Activated CD4-positive, alpha-beta T cell treated with anti-CD3 and anti-CD28 coated beads for 1 hour (primary cell): ENCODE results near the gene RAB2B.
"Not testable (repeated sequence)": the region's sequence is repeated elsewhere in the genome, so short reads cannot be mapped to it uniquely, and the experiment has no call there.

Source experiments
- DNase-seq: peaks from one replicate; pipeline ENCODE4 v3.0.0-alpha.2; 2020

Gene RAB2B

GRCh38 chr14:21486640-21487087, 9.9 kb upstream of the RAB2B start:
- no peak for DNase-seq

- DNase-seq = peak; percentile 71
Measured at GRCh38 chr14:21476523-21476924, 235 bp downstream of the RAB2B start.

- no peak for DNase-seq
Measured at GRCh38 chr14:21475767-21476522, 814 bp downstream of the RAB2B start.

DNA sequence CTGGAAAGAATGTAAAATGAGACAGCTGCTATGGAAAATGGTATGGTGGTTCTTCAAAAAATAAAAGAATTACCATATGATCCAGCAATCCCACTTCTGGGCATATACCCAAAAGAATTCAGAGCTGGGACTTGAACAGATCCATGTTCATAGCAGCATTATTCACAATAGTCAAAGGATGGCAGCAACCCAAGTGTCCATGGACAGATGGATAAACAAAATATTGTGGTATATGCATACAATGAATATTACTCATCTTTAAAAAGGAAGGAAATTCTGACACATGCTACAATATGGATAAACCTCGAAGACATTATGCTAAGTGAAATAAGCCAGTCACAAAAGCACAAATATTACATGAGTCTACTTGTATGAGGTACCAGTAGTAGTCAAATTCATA, 9.1 kb downstream of the RAB2B start:
- DNase-seq = no peak

DNA sequence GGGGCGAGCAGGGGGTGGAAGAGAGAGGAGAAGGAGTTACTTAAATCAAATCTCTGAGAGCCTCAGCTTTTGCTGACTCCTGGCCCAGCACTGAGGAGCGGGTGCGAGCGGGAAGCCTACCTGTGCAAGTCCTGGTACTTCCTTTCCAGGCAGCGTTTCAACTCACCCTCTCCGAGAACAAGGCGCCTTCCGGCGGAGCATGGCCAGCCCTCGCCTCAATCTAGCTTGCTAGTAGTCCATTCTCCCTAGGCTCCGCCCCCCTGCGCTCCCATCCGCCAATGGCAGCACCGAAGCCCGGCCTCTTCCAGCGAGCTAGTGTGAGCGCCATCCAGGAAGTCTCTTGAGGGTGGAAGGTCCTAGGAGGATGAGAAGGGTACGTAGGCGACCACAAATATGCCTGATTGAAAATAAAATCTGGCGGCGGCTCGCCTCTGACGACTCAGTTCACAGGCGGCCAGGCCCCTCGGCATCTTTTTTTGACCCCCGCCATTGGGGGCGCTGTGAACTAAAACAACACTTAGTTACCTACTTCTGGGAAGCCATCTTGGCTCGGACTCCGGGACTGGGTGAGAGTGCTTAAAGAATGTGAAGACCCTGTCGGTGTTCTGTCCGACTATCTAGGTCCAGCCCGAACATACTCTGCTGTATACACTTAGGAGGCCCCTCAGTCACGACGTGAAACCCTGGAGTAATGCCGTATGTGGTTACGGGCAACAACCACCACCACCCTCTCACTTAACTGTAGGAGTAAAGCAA, 20.7 kb downstream of the RAB2B start, which contains the start of gene CHD8:
TSS of gene CHD8 (minus strand) at position 212 of the 756 bp plus-strand sequence. CDS start 24,480 bp downstream, outside the sequence.
- peak; percentile 99 for DNase-seq

- DNase-seq = no peak
Measured at GRCh38 chr14:21455592-21455911, 21.2 kb downstream of the RAB2B start.

- DNase-seq = no peak
Measured at GRCh38 chr14:21454843-21455544, 21.8 kb downstream of the RAB2B start.

DNA sequence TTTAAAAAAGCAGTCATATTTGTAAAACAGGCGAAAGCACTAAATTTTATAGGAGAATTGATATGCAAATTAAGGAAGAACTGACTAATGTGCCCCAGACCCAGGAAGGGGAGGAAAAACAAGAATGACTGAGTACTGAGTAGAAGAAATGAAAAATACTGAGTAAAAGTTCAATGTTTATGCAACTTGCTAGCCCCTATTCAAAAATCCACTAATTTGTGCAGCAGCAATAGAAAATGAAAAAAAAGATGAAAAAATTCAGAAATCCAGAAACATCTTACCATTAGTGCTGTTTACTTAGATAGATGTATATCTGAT, 26.9 kb downstream of the RAB2B start:
- DNase-seq = no peak

DNA sequence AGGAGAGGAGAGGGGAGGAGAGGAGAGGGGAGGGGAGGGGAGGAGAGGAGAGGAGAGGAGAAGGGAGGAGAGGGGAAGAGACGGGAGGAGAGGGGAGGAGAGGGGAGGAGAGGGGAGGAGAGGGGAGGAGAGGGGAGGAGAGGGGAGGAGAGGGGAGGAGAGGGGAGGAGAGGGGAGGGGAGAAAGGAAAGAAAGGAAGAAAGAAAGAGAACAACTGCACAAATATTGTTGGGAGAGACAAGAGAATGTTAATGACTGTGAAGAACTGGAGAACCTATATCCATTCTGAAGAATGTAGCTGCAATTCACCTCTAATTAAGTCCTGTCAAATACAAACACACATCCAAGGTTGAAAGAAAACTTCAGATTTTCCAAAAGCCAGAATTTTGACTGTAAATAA, 34.1 kb downstream of the RAB2B start:
- DNase-seq = not testable (repeated sequence)

- DNase-seq = no peak
Measured at GRCh38 chr14:21440859-21441258, 35.9 kb downstream of the RAB2B start.

DNA sequence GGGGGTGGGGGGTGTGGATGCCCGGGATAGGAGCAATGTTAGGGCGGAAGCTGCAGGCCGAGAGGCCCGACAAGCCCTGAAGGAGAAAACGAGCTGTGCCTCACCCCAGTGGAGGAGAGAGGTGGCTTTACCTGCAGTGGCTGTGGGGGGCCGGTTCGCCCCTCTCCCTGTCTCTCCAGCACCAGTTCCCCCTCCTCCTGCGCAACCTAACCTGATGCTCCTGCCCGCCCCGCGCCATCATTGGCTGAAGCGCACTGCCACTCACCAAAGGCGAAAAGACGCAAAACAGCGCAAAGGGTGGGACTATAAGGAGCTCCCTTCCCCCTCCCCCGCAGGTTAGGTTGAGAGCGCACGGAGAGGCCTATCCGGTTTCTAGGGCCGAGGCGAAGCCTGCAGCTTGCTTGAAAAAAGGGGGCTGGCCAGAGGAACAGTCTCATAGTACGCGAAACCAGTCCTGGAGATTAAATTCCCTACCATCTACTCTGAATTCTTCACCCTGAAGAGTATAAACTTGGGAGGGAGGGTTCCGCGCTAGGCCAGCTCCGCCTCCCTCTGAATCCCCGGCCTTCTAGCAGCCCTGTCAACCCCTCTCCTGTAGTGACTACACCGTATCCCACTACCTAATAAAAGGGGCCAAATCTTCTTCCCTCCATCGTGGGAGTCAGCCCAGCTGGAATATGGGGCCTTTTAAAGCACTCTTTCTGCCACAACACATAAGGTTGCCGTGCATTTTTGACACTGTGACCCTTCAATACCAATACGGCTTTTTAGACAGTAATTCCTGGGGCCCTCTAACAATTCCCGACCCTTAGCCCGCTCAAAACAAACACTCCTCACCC, 39.5 kb downstream of the RAB2B start:
- DNase-seq = peak; percentile 96

GRCh38 chr14:21436567-21437062, 40.1 kb downstream of the RAB2B start:
- DNase-seq = no peak

DNA sequence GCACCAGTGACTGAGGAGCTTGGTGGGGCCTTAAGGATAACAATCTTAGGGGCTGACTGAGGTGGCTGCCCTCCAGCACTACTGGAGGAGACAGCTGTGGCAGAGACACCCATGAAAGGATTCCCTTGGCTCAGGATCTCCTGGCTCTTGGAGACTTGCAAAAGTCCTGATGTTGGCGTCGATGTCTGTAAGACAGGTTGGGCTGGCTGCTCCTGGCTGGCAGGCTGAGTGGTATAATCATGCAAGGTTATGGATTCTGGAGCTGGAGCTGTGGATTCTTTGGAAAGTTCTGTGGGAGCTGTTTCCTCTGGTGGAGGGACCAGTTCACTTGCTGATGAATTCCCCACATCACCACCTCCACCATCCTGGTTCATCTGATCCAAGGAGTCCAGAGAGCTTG, 45.6 kb downstream of the RAB2B start:
- DNase-seq = no peak

GRCh38 chr14:21428930-21429329, 47.8 kb downstream of the RAB2B start:
- no peak for DNase-seq

DNA sequence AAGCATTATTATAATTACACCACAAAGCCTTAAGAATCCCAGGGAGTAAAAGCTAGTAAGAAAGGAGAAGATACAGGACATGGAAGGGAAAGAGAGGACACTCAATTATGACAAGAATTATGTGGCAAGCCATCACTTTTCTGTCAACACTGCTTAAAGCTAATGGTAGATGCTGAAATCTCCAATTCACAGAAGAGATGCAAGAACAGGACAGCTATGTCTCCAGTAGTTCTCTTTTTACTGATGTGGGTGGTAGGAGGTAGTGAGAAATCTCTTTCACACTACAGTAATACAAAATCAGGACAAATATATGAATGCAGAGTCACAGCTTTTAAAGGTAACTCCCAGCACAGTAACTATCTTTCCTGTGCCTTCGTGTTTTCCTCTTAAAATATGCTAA, 50.1 kb downstream of the RAB2B start:
- DNase-seq = no peak

DNA sequence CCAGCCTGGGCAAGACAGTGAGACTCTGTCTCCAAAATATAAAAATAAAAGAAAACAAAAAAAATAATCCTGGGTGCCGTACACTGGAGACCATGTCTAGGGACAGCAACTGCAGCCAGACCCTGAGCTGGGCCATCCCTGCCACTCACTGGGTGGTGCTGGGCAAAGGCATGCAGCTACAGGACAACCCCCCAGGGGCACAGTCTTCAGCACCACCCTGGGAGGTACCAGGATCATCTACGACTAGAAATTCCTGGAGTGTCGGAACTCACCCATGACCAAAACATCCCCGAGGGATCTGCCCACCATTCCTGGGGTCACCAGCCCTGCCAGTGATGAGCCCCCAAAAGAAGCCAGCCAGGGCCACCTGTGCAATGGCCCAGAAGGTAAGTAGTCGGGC, 57.2 kb downstream of the RAB2B start:
- no peak for DNase-seq

GRCh38 chr14:21415329-21415728, 61.4 kb downstream of the RAB2B start:
- DNase-seq = no peak

- no peak for DNase-seq
Measured at GRCh38 chr14:21414137-21414631, 62.6 kb downstream of the RAB2B start.
